Measurements from ENCODE around the gene ABCB11.

The ABCB11 gene

DNA sequence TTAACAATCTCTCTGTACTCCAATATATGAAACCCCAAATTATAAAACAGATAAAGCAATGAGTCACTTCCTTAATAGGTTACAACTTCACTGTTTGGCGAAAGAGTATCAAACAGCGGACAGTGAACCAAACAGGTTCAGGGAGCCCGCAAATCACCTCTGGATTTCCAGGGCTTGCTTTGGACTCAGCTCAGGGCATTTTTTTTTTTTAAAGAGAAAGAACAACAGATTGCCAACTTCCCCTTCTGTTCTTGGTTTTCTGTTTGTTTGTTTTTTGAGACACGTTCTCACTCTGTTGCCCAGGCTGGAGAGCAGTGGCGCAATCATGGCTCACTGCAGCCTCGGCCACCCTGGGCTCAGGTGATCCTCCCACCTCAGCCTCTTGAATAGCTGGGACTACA is 52.7 kb downstream of the ABCB11 start:
- no peak overlapping the region for H3K4me2 ChIP-seq (ENCODE audit: low read depth, low read length)
- no peak for DNase-seq
- H3K4me1 ChIP-seq (ENCODE audit: low read length) = no peaks in the 10 kb centered on the region
- no peaks in the 10 kb centered on the region for H3F3A ChIP-seq (ENCODE audit: insufficient read depth, low read length)
- TF ChIP-seq EZH2 (optimal IDR thresholded peaks at IDR 0.05; ENCODE audit: low read depth, low read length) (no peak), EZH2phosphoT487 (IDR thresholded peaks at IDR 0.05; ENCODE audit: low read length) (no peak)
- TF ChIP-seq, protein P1, sequence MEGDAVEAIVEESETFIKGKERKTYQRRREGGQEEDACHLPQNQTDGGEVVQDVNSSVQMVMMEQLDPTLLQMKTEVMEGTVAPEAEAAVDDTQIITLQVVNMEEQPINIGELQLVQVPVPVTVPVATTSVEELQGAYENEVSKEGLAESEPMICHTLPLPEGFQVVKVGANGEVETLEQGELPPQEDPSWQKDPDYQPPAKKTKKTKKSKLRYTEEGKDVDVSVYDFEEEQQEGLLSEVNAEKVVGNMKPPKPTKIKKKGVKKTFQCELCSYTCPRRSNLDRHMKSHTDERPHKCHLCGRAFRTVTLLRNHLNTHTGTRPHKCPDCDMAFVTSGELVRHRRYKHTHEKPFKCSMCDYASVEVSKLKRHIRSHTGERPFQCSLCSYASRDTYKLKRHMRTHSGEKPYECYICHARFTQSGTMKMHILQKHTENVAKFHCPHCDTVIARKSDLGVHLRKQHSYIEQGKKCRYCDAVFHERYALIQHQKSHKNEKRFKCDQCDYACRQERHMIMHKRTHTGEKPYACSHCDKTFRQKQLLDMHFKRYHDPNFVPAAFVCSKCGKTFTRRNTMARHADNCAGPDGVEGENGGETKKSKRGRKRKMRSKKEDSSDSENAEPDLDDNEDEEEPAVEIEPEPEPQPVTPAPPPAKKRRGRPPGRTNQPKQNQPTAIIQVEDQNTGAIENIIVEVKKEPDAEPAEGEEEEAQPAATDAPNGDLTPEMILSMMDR (IDR thresholded peaks at IDR 0.05; ENCODE audit: low read length) = no peak
- H3K9me2 ChIP-seq (replicated peaks; ENCODE audit: insufficient read depth, low read length) = no peaks in the 10 kb centered on the region
- no peaks in the 10 kb centered on the region for H3K27me3 ChIP-seq (replicated peaks; ENCODE audit: insufficient read depth, low read length)
- H3K9ac ChIP-seq (ENCODE audit: low read length) = no peak overlapping the region
- H4K20me1 ChIP-seq (ENCODE audit: insufficient read depth, low read length) = no peaks in the 10 kb centered on the region
- no peaks in the 10 kb centered on the region for H3K9me3 ChIP-seq (replicated peaks; ENCODE audit: insufficient read depth, low read length)
- no peak overlapping the region for H3K4me3 ChIP-seq (ENCODE audit: low read length)
- H3K27ac ChIP-seq (ENCODE audit: low read length) = no peak overlapping the region
- H3K36me3 ChIP-seq (replicated peaks; ENCODE audit: insufficient read depth, low read length) = no peaks in the 10 kb centered on the region
- no peaks in the 10 kb centered on the region for H3K79me2 ChIP-seq (ENCODE audit: low read length)
- H2AFZ ChIP-seq (ENCODE audit: low read length) = no peak overlapping the region

GRCh38 chr2:168977608-168978007 is 53.5 kb downstream of the ABCB11 start:
- H4K20me1 ChIP-seq (ENCODE audit: insufficient read depth, low read length) = no peaks in the 10 kb centered on the region
- H3K4me2 ChIP-seq (ENCODE audit: low read depth, low read length) = no peak overlapping the region
- no peaks in the 10 kb centered on the region for H3K36me3 ChIP-seq (replicated peaks; ENCODE audit: insufficient read depth, low read length)
- no peak overlapping the region for H3K9ac ChIP-seq (ENCODE audit: low read length)
- no peaks in the 10 kb centered on the region for H3F3A ChIP-seq (ENCODE audit: insufficient read depth, low read length)
- H3K9me2 ChIP-seq (replicated peaks; ENCODE audit: insufficient read depth, low read length) = no peaks in the 10 kb centered on the region
- H2AFZ ChIP-seq (ENCODE audit: low read length) = no peak overlapping the region
- TF ChIP-seq EZH2 (optimal IDR thresholded peaks at IDR 0.05; ENCODE audit: low read depth, low read length) (no peak), EZH2phosphoT487 (IDR thresholded peaks at IDR 0.05; ENCODE audit: low read length) (no peak)
- TF ChIP-seq, protein P1 (IDR thresholded peaks at IDR 0.05; ENCODE audit: low read length) = no peak
- no peak overlapping the region for H3K27ac ChIP-seq (ENCODE audit: low read length)
- no peaks in the 10 kb centered on the region for H3K27me3 ChIP-seq (replicated peaks; ENCODE audit: insufficient read depth, low read length)
- H3K79me2 ChIP-seq (ENCODE audit: low read length) = no peaks in the 10 kb centered on the region
- H3K4me3 ChIP-seq (ENCODE audit: low read length) = no peak overlapping the region
- H3K4me1 ChIP-seq (ENCODE audit: low read length) = no peaks in the 10 kb centered on the region
- H3K9me3 ChIP-seq (replicated peaks; ENCODE audit: insufficient read depth, low read length) = no peaks in the 10 kb centered on the region
- DNase-seq = no peak

- no peak overlapping the region for H3K27ac ChIP-seq (ENCODE audit: low read length)
- no peaks in the 10 kb centered on the region for H3K79me2 ChIP-seq (ENCODE audit: low read length)
- no peaks in the 10 kb centered on the region for H3F3A ChIP-seq (ENCODE audit: insufficient read depth, low read length)
- H3K9me2 ChIP-seq (replicated peaks; ENCODE audit: insufficient read depth, low read length) = no peaks in the 10 kb centered on the region
- no peaks in the 10 kb centered on the region for H3K9me3 ChIP-seq (replicated peaks; ENCODE audit: insufficient read depth, low read length)
- H4K20me1 ChIP-seq (ENCODE audit: insufficient read depth, low read length) = no peaks in the 10 kb centered on the region
- H3K4me1 ChIP-seq (ENCODE audit: low read length) = no peaks in the 10 kb centered on the region
- no peak for DNase-seq
- no peaks in the 10 kb centered on the region for H3K27me3 ChIP-seq (replicated peaks; ENCODE audit: insufficient read depth, low read length)
- no peak overlapping the region for H3K9ac ChIP-seq (ENCODE audit: low read length)
- TF ChIP-seq EZH2 (optimal IDR thresholded peaks at IDR 0.05; ENCODE audit: low read depth, low read length) (no peak), EZH2phosphoT487 (IDR thresholded peaks at IDR 0.05; ENCODE audit: low read length) (no peak)
- no peak overlapping the region for H2AFZ ChIP-seq (ENCODE audit: low read length)
- no peaks in the 10 kb centered on the region for H3K36me3 ChIP-seq (replicated peaks; ENCODE audit: insufficient read depth, low read length)
- H3K4me2 ChIP-seq (ENCODE audit: low read depth, low read length) = no peak overlapping the region
- H3K4me3 ChIP-seq (ENCODE audit: low read length) = no peak overlapping the region
These were observed 55.0 kb downstream of the ABCB11 start for GRCh38 chr2:168976034-168976654.

DNA sequence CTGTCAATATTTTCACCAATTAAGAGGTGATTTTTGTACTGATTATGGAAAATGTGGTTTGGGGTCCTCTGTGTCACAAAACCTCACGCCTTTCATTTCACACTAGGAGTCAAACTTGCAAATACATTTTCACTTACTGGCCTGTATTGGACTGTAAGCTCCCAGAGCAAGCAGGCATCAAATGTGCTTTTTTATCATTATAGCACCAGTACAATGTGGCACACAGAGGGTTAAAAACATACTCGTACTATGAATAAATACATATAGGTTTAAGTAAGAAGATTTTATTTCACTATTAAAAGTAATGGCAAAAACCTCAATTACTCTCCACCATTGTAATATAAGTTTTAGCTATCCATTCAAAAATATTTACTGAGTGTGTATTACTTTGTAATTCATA is 56.7 kb downstream of the ABCB11 start:
- Histone ChIP-seq H3K9me3 (replicated peaks; ENCODE audit: insufficient read depth, low read length) (no peaks in the 10 kb centered on the region), H3F3A (ENCODE audit: insufficient read depth, low read length) (no peaks in the 10 kb centered on the region), H3K27me3 (replicated peaks; ENCODE audit: insufficient read depth, low read length) (no peaks in the 10 kb centered on the region), H3K4me3 (ENCODE audit: low read length) (no peak overlapping the region), H3K9me2 (replicated peaks; ENCODE audit: insufficient read depth, low read length) (no peaks in the 10 kb centered on the region), H3K4me1 (ENCODE audit: low read length) (no peaks in the 10 kb centered on the region), H3K79me2 (ENCODE audit: low read length) (no peaks in the 10 kb centered on the region), H3K4me2 (ENCODE audit: low read depth, low read length) (no peak overlapping the region), H2AFZ (ENCODE audit: low read length) (no peak overlapping the region), H3K36me3 (replicated peaks; ENCODE audit: insufficient read depth, low read length) (no peaks in the 10 kb centered on the region), H3K27ac (ENCODE audit: low read length) (no peak overlapping the region), H3K9ac (ENCODE audit: low read length) (no peak overlapping the region), H4K20me1 (ENCODE audit: insufficient read depth, low read length) (no peaks in the 10 kb centered on the region)
- no peak for DNase-seq
- TF ChIP-seq EZH2 (optimal IDR thresholded peaks at IDR 0.05; ENCODE audit: low read depth, low read length) (no peak), EZH2phosphoT487 (IDR thresholded peaks at IDR 0.05; ENCODE audit: low read length) (no peak)
- TF ChIP-seq, protein P1 (IDR thresholded peaks at IDR 0.05; ENCODE audit: low read length) = no peak
